Measurements from ENCODE around the gene GCSH. TPM values are rescaled to one million over a fixed set of nuclear protein-coding genes. Genes with fewer than 3 reads are reported as not detected.

Gene GCSH
- total RNA-seq, 1 donor from 2014 or later = 30.0 TPM

- Mint-ChIP-seq H3K27me3 (ENCODE audit: unreplicated experiment) (no peaks in the 10 kb centered on the region), H3K27ac (ENCODE audit: unreplicated experiment) (peak within 1 kb of the TSS; percentile 38), H3K4me3 (ENCODE audit: unreplicated experiment) (no peak within 1 kb of the TSS), H3K9me3 (ENCODE audit: unreplicated experiment) (peaks cover 2% of the 10 kb centered on the region), H3K4me1 (ENCODE audit: low read depth, unreplicated experiment) (peaks cover 2% of the 10 kb centered on the region), H3K36me3 (ENCODE audit: unreplicated experiment) (no peaks in the 10 kb centered on the region)
- TF ChIP-seq CTCF (IDR thresholded peaks at IDR 0.05; ENCODE audit: partially characterized antibody, unreplicated experiment) = no peak
- DNase-seq = peak; percentile 99
These were observed 18.9 kb downstream of the GCSH start, which contains the start of gene C16orf46 for GRCh38 chr16:81077076-81077940. C16orf46 (minus strand) TSS chr16:81077238; CDS start chr16:81063955, 13,283 bp downstream.

- no peak overlapping the region for H3K4me3 Mint-ChIP-seq (ENCODE audit: unreplicated experiment)
- no peaks in the 10 kb centered on the region for H3K36me3 Mint-ChIP-seq (ENCODE audit: unreplicated experiment)
- no peaks in the 10 kb centered on the region for H3K27me3 Mint-ChIP-seq (ENCODE audit: unreplicated experiment)
- TF ChIP-seq CTCF (IDR thresholded peaks at IDR 0.05; ENCODE audit: partially characterized antibody, unreplicated experiment) = no peak
- no peak overlapping the region for H3K27ac Mint-ChIP-seq (ENCODE audit: unreplicated experiment)
- no peaks in the 10 kb centered on the region for H3K9me3 Mint-ChIP-seq (ENCODE audit: unreplicated experiment)
- DNase-seq = peak; percentile 89
- H3K4me1 Mint-ChIP-seq (ENCODE audit: low read depth, unreplicated experiment) = peaks cover 2% of the 10 kb centered on the region
These were observed 19.6 kb downstream of the GCSH start for GRCh38 chr16:81076566-81077075.

GRCh38 chr16:81073560-81074330, 22.4 kb downstream of the GCSH start:
- no peak for DNase-seq
- no peaks in the 10 kb centered on the region for H3K27me3 Mint-ChIP-seq (ENCODE audit: unreplicated experiment)
- no peak overlapping the region for H3K27ac Mint-ChIP-seq (ENCODE audit: unreplicated experiment)
- no peaks in the 10 kb centered on the region for H3K9me3 Mint-ChIP-seq (ENCODE audit: unreplicated experiment)
- no peaks in the 10 kb centered on the region for H3K36me3 Mint-ChIP-seq (ENCODE audit: unreplicated experiment)
- H3K4me3 Mint-ChIP-seq (ENCODE audit: unreplicated experiment) = no peak overlapping the region
- H3K4me1 Mint-ChIP-seq (ENCODE audit: low read depth, unreplicated experiment) = peaks cover 2% of the 10 kb centered on the region
- TF ChIP-seq CTCF (IDR thresholded peaks at IDR 0.05; ENCODE audit: partially characterized antibody, unreplicated experiment) = no peak

- Mint-ChIP-seq H3K9me3 (ENCODE audit: unreplicated experiment) (no peaks in the 10 kb centered on the region), H3K36me3 (ENCODE audit: unreplicated experiment) (no peaks in the 10 kb centered on the region), H3K27ac (ENCODE audit: unreplicated experiment) (no peak overlapping the region), H3K4me3 (ENCODE audit: unreplicated experiment) (no peak overlapping the region), H3K27me3 (ENCODE audit: unreplicated experiment) (no peaks in the 10 kb centered on the region), H3K4me1 (ENCODE audit: low read depth, unreplicated experiment) (no peaks in the 10 kb centered on the region)
- no peak for TF ChIP-seq CTCF (IDR thresholded peaks at IDR 0.05; ENCODE audit: partially characterized antibody, unreplicated experiment)
- no peak for DNase-seq
These were observed 24.4 kb downstream of the GCSH start for GRCh38 chr16:81071805-81072204.
